IPS-18a (cell line): ENCODE data around the gene DNAH2.
"Not testable (repeated sequence)": the region's sequence is repeated elsewhere in the genome, so short reads cannot be mapped to it uniquely, and the experiment has no call there.

ENCODE experiments used
- H3K27ac ChIP-seq: one replicate; pipeline ENCODE4 v1.5.1; 2013; ENCODE audit warnings: low read length
- H3K27me3 ChIP-seq: one replicate; pipeline ENCODE4 v1.6.1; 2013; ENCODE audit warnings: mild to moderate bottlenecking, low read length; ENCODE audit not compliant: control insufficient read depth, insufficient read depth
- H3K36me3 ChIP-seq: one replicate; pipeline ENCODE4 v1.6.1; 2013; ENCODE audit warnings: low read depth, low read length; ENCODE audit not compliant: control insufficient read depth
- H3K4me1 ChIP-seq: one replicate; pipeline ENCODE4 v1.6.1; 2013; ENCODE audit warnings: low read depth, low read length; ENCODE audit not compliant: control insufficient read depth
- H3K4me3 ChIP-seq: one replicate; pipeline ENCODE4 v1.5.1; 2013; ENCODE audit warnings: low read length
- H3K9ac ChIP-seq: one replicate; pipeline ENCODE4 v1.6.1; 2013; ENCODE audit warnings: mild to moderate bottlenecking, low read length, moderate library complexity
- H3K9me3 ChIP-seq: one replicate; pipeline ENCODE4 v1.6.1; 2013; ENCODE audit warnings: low read depth, low read length; ENCODE audit not compliant: control insufficient read depth

The DNAH2 gene

DNA sequence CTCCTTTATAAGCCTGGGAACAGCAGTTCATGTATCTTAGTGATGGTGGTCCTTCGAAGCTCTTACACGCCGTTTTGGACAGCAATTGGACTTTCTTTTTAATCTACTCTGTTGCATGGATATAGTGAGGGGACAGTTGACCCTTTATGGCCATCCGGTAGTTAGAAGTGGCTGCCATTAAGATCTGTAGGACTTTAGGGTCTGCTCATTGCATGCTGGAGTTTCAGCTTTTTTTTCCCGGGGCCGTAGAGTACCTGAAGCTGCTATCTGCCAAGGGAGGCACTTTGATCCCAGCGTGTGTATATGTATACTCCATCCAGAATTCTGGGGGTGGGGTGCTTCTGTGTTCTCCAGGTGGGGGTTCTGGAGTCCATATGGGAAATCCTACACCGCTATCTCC is 141.5 kb downstream of the DNAH2 start:
- H3K9me3 ChIP-seq: no peaks in the 10 kb centered on the region
- no peak overlapping the region for H3K27ac ChIP-seq
- H3K4me3 ChIP-seq: peak overlapping the region; percentile 80
- peaks cover 28% of the 10 kb centered on the region for H3K27me3 ChIP-seq
- no peaks in the 10 kb centered on the region for H3K36me3 ChIP-seq
- peak overlapping the region; percentile 87 for H3K9ac ChIP-seq
- H3K4me1 ChIP-seq: peaks cover 25% of the 10 kb centered on the region

DNA sequence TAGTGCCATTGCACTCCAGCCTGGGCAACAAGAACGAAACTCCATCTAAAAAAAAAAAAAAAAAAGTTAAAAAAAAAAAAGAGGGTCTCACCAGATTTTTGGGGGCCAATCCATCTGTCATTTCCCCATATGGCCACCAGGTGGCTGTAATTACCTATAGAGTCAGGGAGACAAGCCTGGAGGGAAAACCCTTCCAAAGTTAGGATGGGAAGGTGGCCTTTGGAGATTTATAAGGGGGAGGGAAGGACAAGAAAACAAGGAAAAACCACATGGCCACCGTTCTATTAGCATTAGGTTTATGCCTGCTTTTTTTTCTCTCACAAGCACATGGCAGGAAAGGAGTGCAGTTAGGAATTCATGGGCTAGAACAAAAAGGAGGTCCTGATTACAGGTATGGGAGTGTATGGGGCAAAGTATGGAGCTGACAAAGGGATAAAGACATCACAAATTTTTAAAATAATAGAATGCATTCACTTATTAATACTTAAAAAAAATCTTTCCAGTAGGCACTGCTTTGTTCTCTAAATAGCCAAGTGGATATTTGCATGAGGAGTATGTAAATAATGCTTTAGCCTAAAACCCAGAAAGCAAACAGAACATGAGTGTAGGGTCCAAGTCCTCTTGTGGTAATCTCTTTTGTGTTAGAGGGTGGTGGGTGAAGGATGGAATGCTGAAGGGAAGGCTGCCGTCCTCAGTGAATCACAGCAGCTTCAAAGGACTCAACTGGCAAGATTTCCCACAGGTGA is 145.3 kb downstream of the DNAH2 start:
- Histone ChIP-seq H3K9ac (no peak overlapping the region), H3K4me3 (no peak overlapping the region), H3K27me3 (no peaks in the 10 kb centered on the region), H3K27ac (no peak overlapping the region), H3K36me3 (no peaks in the 10 kb centered on the region), H3K4me1 (peaks cover 8% of the 10 kb centered on the region), H3K9me3 (no peaks in the 10 kb centered on the region)

DNA sequence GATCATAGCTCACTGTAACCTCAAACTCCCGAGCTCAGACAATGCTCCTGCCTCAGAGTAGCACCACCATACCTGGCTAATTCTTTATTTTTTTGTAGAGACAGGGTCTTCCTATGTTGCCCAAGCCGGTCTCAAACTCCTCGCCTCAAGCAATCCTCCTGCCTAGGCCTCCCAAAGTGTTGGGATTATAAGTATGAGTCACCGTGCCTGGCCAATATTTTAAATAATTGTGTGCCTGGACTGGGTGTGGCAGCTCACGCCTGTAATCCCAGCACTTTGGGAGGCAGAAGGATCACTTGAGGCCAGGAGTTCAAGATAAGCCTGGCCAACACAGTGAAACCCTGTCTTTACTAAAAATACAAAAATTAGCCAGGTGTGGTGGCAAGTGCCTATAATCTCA is 146.8 kb downstream of the DNAH2 start:
- not testable (repeated sequence) for H3K36me3 ChIP-seq, H3K9me3 ChIP-seq, H3K27ac ChIP-seq, H3K4me1 ChIP-seq, H3K9ac ChIP-seq, H3K4me3 ChIP-seq, H3K27me3 ChIP-seq

DNA sequence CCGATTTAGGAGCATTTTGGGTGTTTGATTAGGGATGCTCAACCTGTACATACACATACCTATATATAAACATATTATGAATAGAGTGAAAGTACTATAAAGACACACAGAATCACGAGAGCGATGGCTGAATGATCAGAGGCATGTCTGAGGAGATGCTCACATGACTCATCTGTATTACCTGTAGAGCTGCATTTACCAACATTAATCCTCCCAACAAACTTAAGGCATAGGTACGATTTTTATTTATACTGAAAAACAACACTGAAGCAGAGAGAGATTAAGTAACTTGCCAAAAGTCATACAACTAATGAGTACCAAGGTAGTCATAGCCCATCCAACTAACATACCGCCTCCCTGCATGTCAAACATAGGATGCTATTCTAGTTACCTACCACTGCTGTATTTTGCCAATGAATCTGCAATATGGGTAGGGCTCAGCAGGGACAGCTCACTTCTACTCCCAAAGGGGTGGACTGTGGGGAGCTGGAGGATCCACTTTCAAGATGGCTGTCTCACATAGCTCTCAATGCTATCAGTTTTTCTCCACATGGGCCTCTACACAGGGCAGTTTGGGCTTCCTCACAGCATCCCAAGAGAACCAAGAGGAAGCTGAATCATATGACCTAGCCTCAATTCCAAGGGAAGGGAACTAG is 147.6 kb downstream of the DNAH2 start:
- no peaks in the 10 kb centered on the region for H3K36me3 ChIP-seq
- H3K9me3 ChIP-seq: no peaks in the 10 kb centered on the region
- no peak overlapping the region for H3K27ac ChIP-seq
- no peaks in the 10 kb centered on the region for H3K27me3 ChIP-seq
- no peak overlapping the region for H3K4me3 ChIP-seq
- H3K4me1 ChIP-seq: peaks cover 3% of the 10 kb centered on the region
- H3K9ac ChIP-seq: no peak overlapping the region

DNA sequence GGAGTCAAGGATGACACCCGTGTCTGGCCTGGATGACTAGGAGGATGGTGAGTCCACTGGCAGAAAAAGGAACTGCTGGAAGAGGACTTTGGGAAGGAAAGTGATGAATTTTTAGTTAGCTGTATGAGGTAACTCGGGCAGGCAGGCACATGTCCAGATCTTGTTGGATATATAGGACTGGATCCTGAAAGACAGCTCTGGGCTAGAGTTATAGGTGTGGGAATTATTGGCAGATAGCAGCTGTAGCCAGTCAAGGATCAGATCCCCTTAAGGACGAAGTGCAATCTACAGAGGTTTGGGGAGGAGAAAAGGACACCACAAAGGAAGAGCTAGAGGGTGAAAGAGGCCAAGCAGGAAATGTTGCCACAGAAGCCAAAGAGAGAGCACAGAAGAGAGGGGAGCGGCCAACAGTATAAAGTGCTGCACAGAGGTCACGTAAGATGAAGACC is 150.4 kb downstream of the DNAH2 start:
- H3K36me3 ChIP-seq: no peaks in the 10 kb centered on the region
- no peak overlapping the region for H3K4me3 ChIP-seq
- H3K4me1 ChIP-seq: peaks cover under 1% of the 10 kb centered on the region
- H3K27me3 ChIP-seq: no peaks in the 10 kb centered on the region
- H3K9me3 ChIP-seq: no peaks in the 10 kb centered on the region
- H3K9ac ChIP-seq: no peak overlapping the region
- no peak overlapping the region for H3K27ac ChIP-seq

DNA sequence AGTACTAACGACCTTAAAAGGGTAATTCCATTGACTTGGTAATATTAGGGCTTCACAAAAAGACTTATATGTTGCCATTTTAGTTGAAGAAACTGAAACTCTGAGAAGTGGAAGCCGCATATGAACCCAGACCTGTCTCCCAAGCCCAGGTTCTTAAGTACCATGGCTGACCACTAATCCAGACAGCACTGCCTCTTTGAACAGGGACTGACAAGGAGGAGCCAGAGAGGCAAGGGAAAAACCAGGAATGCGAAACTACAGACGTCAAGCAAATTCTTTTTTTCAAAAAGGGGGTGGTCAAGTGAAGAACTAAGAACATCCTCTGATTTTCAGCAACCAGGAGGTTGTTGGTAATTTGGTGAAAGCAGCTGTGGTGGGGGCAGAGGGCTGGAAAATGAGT is 155.5 kb downstream of the DNAH2 start:
- no peaks in the 10 kb centered on the region for H3K4me1 ChIP-seq
- H3K9ac ChIP-seq: no peak overlapping the region
- no peaks in the 10 kb centered on the region for H3K9me3 ChIP-seq
- no peak overlapping the region for H3K27ac ChIP-seq
- no peaks in the 10 kb centered on the region for H3K27me3 ChIP-seq
- no peaks in the 10 kb centered on the region for H3K36me3 ChIP-seq
- H3K4me3 ChIP-seq: no peak overlapping the region

DNA sequence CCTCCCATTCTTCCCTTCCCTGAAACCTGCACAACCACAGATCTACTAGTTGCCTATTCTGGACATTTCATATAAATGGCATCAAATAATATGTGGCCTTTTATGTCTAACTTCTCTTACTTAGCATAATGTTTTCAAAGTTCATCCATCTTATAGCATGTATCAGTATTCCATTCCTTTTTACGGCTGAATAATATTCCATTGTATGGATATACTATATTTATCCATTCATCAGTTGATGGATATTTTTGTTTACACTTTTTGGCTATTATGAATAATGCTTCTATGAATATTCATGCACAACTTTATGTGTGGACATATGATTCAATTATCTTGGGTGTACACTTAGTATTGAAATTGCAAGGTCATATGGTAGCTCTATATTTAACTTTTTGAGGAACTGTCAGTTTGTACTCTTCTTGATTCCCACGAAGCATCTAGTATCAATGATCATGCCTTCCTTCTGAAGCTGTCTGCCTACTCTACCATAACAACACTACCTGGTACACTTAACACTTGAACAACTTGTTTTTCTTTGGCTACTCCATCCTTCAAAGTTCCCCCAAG is 158.3 kb downstream of the DNAH2 start:
- Histone ChIP-seq H3K4me3 (no peak overlapping the region), H3K36me3 (peaks cover 3% of the 10 kb centered on the region), H3K27me3 (no peaks in the 10 kb centered on the region), H3K9ac (no peak overlapping the region), H3K27ac (no peak overlapping the region), H3K4me1 (no peaks in the 10 kb centered on the region), H3K9me3 (no peaks in the 10 kb centered on the region)

DNA sequence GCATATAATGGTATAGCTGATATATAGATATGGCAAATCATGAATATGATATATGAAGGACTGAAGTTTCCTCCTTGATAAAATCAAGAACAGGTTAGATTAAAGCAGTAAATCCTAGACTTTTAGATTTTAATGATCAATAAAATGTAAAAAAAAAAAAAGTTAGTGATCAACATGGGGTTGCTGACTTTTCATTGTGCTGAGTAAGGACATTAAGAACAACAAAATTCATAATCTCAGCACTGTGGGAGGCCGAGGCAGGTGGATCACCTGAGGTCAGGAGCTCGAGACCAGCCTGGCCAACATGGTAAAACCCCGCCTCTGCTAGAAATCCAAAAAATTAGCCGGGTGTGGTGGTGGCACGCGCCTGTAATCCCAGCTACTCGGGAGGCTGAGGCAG is 160.7 kb downstream of the DNAH2 start:
- Histone ChIP-seq H3K36me3 (peaks cover 4% of the 10 kb centered on the region), H3K9me3 (no peaks in the 10 kb centered on the region), H3K4me3 (no peak overlapping the region), H3K27ac (no peak overlapping the region), H3K4me1 (no peaks in the 10 kb centered on the region), H3K27me3 (no peaks in the 10 kb centered on the region), H3K9ac (no peak overlapping the region)

DNA sequence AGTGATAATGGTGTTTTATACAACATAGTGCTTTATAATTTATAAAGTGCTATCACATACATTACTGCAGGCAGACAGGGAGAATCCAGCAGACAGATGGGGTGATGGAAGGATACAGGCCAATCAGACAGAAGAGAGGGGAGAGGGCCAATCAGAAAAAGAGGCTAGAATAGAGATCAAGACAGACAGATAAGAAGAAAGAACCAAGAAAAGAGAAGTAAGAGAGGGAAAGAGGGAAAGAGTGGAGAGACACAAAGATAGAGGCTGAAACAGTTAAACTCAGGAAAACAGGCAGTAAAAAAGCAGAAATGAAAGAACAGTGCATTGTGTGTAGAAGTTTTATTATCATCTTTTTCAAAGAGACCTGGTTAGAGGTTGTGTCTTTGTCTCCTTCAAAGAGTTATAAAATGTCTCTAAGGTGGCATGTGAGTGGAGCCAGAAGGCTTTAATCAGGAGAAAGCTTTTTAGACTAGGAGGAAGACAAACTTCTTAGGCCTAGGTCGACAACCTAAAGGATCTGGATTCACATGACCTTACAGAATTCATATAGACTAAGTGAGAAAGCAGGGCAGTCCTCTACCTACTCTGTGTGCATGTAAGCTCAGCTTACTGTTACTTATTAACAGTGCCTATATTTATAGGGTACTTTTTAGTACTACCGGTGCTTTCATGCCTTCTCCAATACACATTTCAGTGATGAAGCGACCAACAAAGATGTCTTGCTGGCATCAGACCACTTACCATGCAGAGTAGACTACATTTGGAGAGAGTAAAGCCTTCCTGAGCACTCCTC is 162.7 kb downstream of the DNAH2 start:
- Histone ChIP-seq H3K9ac (no peak overlapping the region), H3K27me3 (no peaks in the 10 kb centered on the region), H3K27ac (no peak overlapping the region), H3K4me3 (no peak overlapping the region), H3K9me3 (no peaks in the 10 kb centered on the region), H3K36me3 (peaks cover 4% of the 10 kb centered on the region), H3K4me1 (peaks cover 7% of the 10 kb centered on the region)

DNA sequence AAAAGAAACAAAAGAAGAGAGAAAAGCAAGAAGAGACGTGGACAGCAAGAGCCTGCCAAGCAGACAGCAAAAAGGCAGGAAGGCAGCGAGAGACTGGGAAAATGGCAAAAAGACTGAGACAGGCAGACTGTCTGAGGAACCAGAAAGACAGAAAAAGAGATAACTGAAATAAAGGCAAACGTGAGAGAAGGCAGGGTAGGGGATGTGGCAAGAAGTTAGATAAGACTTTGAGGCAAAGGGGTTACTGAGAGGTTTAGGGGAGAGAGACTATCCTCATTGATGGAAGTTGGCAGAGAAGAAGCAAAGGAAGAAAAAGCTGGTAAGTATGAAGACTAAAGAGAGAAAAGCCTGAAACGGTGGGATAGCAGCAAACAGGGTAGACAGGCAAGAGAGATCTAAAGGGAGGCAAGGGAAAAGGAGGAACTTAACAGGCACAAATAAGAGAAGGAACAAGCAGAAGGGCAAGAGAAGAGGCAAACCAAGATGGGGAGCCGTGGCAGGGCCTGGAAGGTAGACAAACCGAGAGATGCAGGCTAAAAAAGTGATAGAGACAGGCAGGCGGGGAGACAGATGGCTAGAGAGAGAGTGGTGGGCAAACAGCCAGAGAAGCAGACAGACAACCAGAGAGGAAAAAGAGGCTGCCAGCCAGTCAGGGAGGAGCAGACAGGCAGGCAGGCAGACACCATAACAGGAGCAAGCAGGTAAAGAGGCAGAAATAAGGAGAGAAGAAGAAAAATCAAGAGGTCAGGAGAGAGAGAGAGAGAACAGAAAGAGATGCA is 163.9 kb downstream of the DNAH2 start:
- H3K9me3 ChIP-seq: no peaks in the 10 kb centered on the region
- peaks cover 11% of the 10 kb centered on the region for H3K27me3 ChIP-seq
- no peak overlapping the region for H3K9ac ChIP-seq
- H3K27ac ChIP-seq: no peak overlapping the region
- H3K36me3 ChIP-seq: peaks cover 4% of the 10 kb centered on the region
- H3K4me1 ChIP-seq: peaks cover 7% of the 10 kb centered on the region
- H3K4me3 ChIP-seq: no peak overlapping the region

DNA sequence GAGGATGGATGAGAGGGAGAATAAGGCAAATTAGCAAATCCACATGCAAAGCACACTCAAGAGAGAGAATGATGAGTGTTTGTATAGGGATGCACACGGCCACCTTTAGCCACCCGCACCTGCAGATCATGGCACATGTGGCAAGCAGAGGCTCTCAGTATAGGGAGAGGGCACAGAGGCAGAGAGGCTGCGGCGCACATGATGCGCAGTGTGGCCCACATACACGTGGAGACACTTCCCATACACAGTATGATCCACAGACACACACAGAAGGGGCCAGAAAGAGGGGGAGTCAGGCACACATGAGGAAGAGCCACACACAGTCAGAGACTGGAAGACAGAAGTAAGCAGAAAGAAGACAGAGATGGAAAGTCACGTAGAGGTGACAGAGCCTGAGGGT is 164.5 kb downstream of the DNAH2 start:
- H3K4me3 ChIP-seq: no peak overlapping the region
- H3K9ac ChIP-seq: no peak overlapping the region
- H3K27me3 ChIP-seq: peaks cover 17% of the 10 kb centered on the region
- H3K36me3 ChIP-seq: peaks cover 4% of the 10 kb centered on the region
- no peaks in the 10 kb centered on the region for H3K9me3 ChIP-seq
- H3K4me1 ChIP-seq: peaks cover 11% of the 10 kb centered on the region
- H3K27ac ChIP-seq: no peak overlapping the region
